Astrocyte (in vitro differentiated cells and primary cell): ENCODE data around the gene MTERF1. TPM values are rescaled to one million over a fixed set of nuclear protein-coding genes. Genes with fewer than 3 reads are reported as not detected.

Experiments used
- DNase-seq: peaks from one replicate; pipeline ENCODE4 v3.0.0-alpha.2; 2010; ENCODE audit warnings: low read depth
- FAIRE-seq: peaks from 2 replicates; lab custom pipeline; 2011; peaks lifted over from hg19 to GRCh38; lab: Jason Lieb, UNC
- H2AFZ ChIP-seq: 2 replicates; pipeline ENCODE4 v1.6.0; 2012; ENCODE audit warnings: low read depth, low read length, inconsistent platforms
- H3K27ac ChIP-seq: 2 replicates; pipeline ENCODE4 v1.5.1; 2011; ENCODE audit warnings: low read depth, low read length, inconsistent platforms
- H3K27me3 ChIP-seq: 2 replicates; pipeline ENCODE4 v1.6.0; 2011; ENCODE audit warnings: low read length, inconsistent platforms; ENCODE audit not compliant: insufficient read depth
- H3K36me3 ChIP-seq: 2 replicates; pipeline ENCODE4 v1.5.1; 2011; ENCODE audit warnings: low read length, inconsistent platforms; ENCODE audit not compliant: insufficient read depth
- H3K4me1 ChIP-seq: 2 replicates; pipeline ENCODE4 v1.5.1; 2011; ENCODE audit warnings: low read length, inconsistent platforms; ENCODE audit not compliant: insufficient read depth
- H3K4me2 ChIP-seq: 2 replicates; pipeline ENCODE4 v1.6.0; 2012; ENCODE audit warnings: low read length, inconsistent platforms
- H3K4me3 ChIP-seq: 2 replicates; pipeline ENCODE4 v1.5.1; 2011; ENCODE audit warnings: low read depth, mild to moderate bottlenecking, low read length, inconsistent platforms; ENCODE audit not compliant: insufficient read depth
- H3K79me2 ChIP-seq: 2 replicates; pipeline ENCODE4 v1.6.0; 2012; ENCODE audit warnings: mild to moderate bottlenecking, low read length, inconsistent platforms; ENCODE audit not compliant: insufficient read depth
- H3K9ac ChIP-seq: 2 replicates; pipeline ENCODE4 v1.6.0; 2012; ENCODE audit warnings: mild to moderate bottlenecking, low read length, inconsistent platforms
- H3K9me3 ChIP-seq: 2 replicates; pipeline ENCODE4 v1.5.1; 2012; ENCODE audit warnings: low read depth, mild to moderate bottlenecking, low read length, inconsistent platforms; ENCODE audit not compliant: insufficient read depth
- H4K20me1 ChIP-seq: 2 replicates; pipeline ENCODE4 v1.6.0; 2012; ENCODE audit warnings: low read length, inconsistent platforms; ENCODE audit not compliant: insufficient read depth
- H3K27ac Mint-ChIP-seq: one replicate; pipeline ENCODE4 v1.8.0; 2021; ENCODE audit warnings: mild to moderate bottlenecking, mixed read lengths; ENCODE audit not compliant: unreplicated experiment
- H3K27me3 Mint-ChIP-seq: one replicate; pipeline ENCODE4 v1.8.0; 2021; ENCODE audit warnings: low read depth, mixed read lengths; ENCODE audit not compliant: unreplicated experiment
- H3K36me3 Mint-ChIP-seq: one replicate; pipeline ENCODE4 v1.8.0; 2021; ENCODE audit warnings: low read depth, mixed read lengths; ENCODE audit not compliant: unreplicated experiment
- H3K4me1 Mint-ChIP-seq: one replicate; pipeline ENCODE4 v1.8.0; 2021; ENCODE audit warnings: low read depth, mixed read lengths; ENCODE audit not compliant: unreplicated experiment
- H3K4me3 Mint-ChIP-seq: one replicate; pipeline ENCODE4 v1.8.0; 2021; ENCODE audit warnings: mild to moderate bottlenecking, moderate library complexity, mixed read lengths; ENCODE audit not compliant: unreplicated experiment
- H3K9me3 Mint-ChIP-seq: one replicate; pipeline ENCODE4 v1.8.0; 2021; ENCODE audit warnings: mild to moderate bottlenecking, mixed read lengths; ENCODE audit not compliant: unreplicated experiment
- CTCF ChIP-seq: IDR thresholded peaks from 2 replicates; pipeline ENCODE4 v1.5.1; 2011; ENCODE audit warnings: low read depth, mild to moderate bottlenecking, inconsistent platforms, low read length, moderate library complexity; ENCODE audit not compliant: insufficient read depth
- EZH2 ChIP-seq: IDR thresholded peaks from 2 replicates; pipeline ENCODE4 v1.6.1; 2012; ENCODE audit warnings: mild to moderate bottlenecking, low read length, inconsistent platforms; ENCODE audit not compliant: insufficient read depth
- total RNA-seq: library from RNA; stranded (reverse); gene quantifications from 2 replicates; pipeline ENCODE4 v1.2.1, GENCODE V29; 2021

The MTERF1 gene
- total RNA-seq, 1 donor from 2014 or later: 10.9 TPM

GRCh38 chr7:91927912-91928311 is 47.4 kb upstream of the MTERF1 start:
- FAIRE-seq (no peak), DNase-seq (no peak)
- Mint-ChIP-seq H3K27me3 (no peaks in the 10 kb centered on the region), H3K27ac (no peak overlapping the region), H3K36me3 (no peaks in the 10 kb centered on the region), H3K4me3 (no peak overlapping the region), H3K4me1 (no peaks in the 10 kb centered on the region), H3K9me3 (no peaks in the 10 kb centered on the region)
- Histone ChIP-seq H4K20me1 (no peaks in the 10 kb centered on the region), H3K9me3 (no peaks in the 10 kb centered on the region), H3K27me3 (no peaks in the 10 kb centered on the region), H3K4me2 (no peak overlapping the region), H3K9ac (no peak overlapping the region), H3K4me3 (no peak overlapping the region), H3K79me2 (no peaks in the 10 kb centered on the region), H2AFZ (no peak overlapping the region), H3K36me3 (no peaks in the 10 kb centered on the region), H3K27ac (no peak overlapping the region), H3K4me1 (no peaks in the 10 kb centered on the region)
- TF ChIP-seq EZH2 (no peak), CTCF (no peak)

GRCh38 chr7:91922857-91923256 is 42.4 kb upstream of the MTERF1 start:
- H3K4me3 ChIP-seq: no peak overlapping the region
- no peaks in the 10 kb centered on the region for H3K27me3 Mint-ChIP-seq
- FAIRE-seq: no peak
- H3K36me3 ChIP-seq: no peaks in the 10 kb centered on the region
- no peak overlapping the region for H3K4me3 Mint-ChIP-seq
- no peaks in the 10 kb centered on the region for H3K79me2 ChIP-seq
- H3K9me3 ChIP-seq: no peaks in the 10 kb centered on the region
- no peaks in the 10 kb centered on the region for H3K36me3 Mint-ChIP-seq
- TF ChIP-seq EZH2: no peak
- no peak for TF ChIP-seq CTCF
- no peak for DNase-seq
- H3K9ac ChIP-seq: no peak overlapping the region
- H3K4me1 ChIP-seq: no peaks in the 10 kb centered on the region
- no peaks in the 10 kb centered on the region for H3K9me3 Mint-ChIP-seq
- peak overlapping the region; percentile 34 for H2AFZ ChIP-seq
- H3K27ac Mint-ChIP-seq: no peak overlapping the region
- no peaks in the 10 kb centered on the region for H4K20me1 ChIP-seq
- H3K27me3 ChIP-seq: no peaks in the 10 kb centered on the region
- H3K27ac ChIP-seq: no peak overlapping the region
- H3K4me2 ChIP-seq: no peak overlapping the region
- H3K4me1 Mint-ChIP-seq: no peaks in the 10 kb centered on the region

GRCh38 chr7:91918356-91918755 is 37.9 kb upstream of the MTERF1 start:
- no peak overlapping the region for H3K27ac Mint-ChIP-seq
- Histone ChIP-seq H2AFZ (no peak overlapping the region), H3K4me2 (no peak overlapping the region), H3K27ac (no peak overlapping the region), H3K79me2 (no peaks in the 10 kb centered on the region), H3K4me1 (peaks cover 11% of the 10 kb centered on the region), H3K9ac (no peak overlapping the region), H3K4me3 (no peak overlapping the region), H4K20me1 (no peaks in the 10 kb centered on the region), H3K27me3 (no peaks in the 10 kb centered on the region), H3K9me3 (no peaks in the 10 kb centered on the region), H3K36me3 (no peaks in the 10 kb centered on the region)
- no peak for DNase-seq
- peaks cover 26% of the 10 kb centered on the region for H3K4me1 Mint-ChIP-seq
- no peak for FAIRE-seq
- H3K27me3 Mint-ChIP-seq: no peaks in the 10 kb centered on the region
- no peak overlapping the region for H3K4me3 Mint-ChIP-seq
- TF ChIP-seq CTCF: no peak
- no peak for TF ChIP-seq EZH2
- H3K36me3 Mint-ChIP-seq: no peaks in the 10 kb centered on the region
- no peaks in the 10 kb centered on the region for H3K9me3 Mint-ChIP-seq
